Bronchial epithelial cell (primary cell): ENCODE results near the gene MLF2. TPM values are rescaled to one million over a fixed set of nuclear protein-coding genes. Genes with fewer than 3 reads are reported as not detected.

Experiments
- DNase-seq: peaks from one replicate; pipeline ENCODE4 v3.0.0-alpha.2; 2010; ENCODE audit warnings: low read depth
- FAIRE-seq: peaks from 2 replicates; lab custom pipeline; 2011; peaks lifted over from hg19 to GRCh38; lab: Jason Lieb, UNC
- H3K27me3 ChIP-seq: 2 replicates; pipeline ENCODE4 v1.5.1; 2011; ENCODE audit warnings: low read length; ENCODE audit not compliant: control insufficient read depth, insufficient read depth
- H3K36me3 ChIP-seq: 2 replicates; pipeline ENCODE4 v1.5.1; 2011; ENCODE audit warnings: low read length; ENCODE audit not compliant: control insufficient read depth, insufficient read depth
- H3K4me3 ChIP-seq: 2 replicates; pipeline ENCODE4 v1.5.1; 2011; ENCODE audit warnings: mild to moderate bottlenecking, low read depth, low read length, control low read depth
- total RNA-seq: library from RNA; depleted of rRNA; stranded (reverse); fragments of >200 nt; gene quantifications from 2 replicates; pipeline ENCODE4 v1.2.1, GENCODE V29; 2014
- TF ChIP-seq, protein P1 (sequence below): IDR thresholded peaks from 2 replicates; pipeline ENCODE4 v1.5.1; 2011; ENCODE audit warnings: mild to moderate bottlenecking, moderate library complexity, low read length, control low read depth, inconsistent platforms; ENCODE audit not compliant: insufficient read depth, severe bottlenecking

Gene MLF2
- total RNA-seq, 1 donor from 2014 or later, result 136 TPM

DNA sequence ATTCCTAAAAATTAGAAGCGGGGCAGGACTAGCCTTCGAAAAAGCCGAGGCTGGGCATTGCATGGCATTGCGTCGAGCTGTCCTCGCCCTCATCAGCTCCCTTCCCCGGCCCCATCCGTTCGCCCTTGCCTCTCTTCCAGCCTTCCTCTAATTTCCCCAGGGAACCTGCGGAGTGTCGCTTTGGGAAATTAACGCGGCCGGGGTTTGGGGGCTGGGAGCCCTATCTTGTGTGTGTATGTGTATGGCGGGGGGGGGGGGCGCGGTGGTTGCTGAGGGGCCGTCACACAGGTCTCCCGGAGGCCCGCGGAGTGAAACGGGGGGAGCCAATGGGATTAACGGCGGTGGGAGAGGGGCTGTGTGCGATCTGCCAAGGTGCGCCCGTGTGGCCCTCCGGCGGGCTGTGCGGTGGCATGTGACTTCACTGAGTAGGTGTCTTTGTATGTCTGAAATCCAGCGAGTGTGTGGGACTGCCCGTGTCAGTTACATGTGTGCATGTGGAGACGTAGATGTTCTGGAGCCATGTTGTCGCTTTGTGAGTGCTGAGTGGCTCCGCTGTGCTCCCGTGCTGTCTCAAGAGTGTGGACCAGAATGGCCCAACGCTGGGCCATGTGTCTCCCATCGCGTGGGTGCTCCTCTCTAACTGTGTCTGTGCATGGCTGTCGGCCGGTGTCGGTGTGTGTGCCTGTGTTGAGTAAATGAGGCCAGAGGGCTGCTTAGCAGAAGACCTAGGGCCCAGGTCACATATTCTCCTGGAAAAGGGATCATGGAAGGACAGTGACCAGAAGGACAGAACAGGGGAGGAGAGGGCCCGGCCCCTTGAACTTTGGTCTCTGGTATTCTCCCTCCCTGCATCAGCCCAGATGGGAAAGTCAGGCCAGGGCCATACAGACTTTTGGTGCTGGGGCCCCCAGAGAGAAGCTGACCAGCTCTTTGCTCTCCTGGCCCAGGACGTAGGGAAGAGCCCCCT is 14.7 kb upstream of the MLF2 start:
- TF ChIP-seq, protein P1, sequence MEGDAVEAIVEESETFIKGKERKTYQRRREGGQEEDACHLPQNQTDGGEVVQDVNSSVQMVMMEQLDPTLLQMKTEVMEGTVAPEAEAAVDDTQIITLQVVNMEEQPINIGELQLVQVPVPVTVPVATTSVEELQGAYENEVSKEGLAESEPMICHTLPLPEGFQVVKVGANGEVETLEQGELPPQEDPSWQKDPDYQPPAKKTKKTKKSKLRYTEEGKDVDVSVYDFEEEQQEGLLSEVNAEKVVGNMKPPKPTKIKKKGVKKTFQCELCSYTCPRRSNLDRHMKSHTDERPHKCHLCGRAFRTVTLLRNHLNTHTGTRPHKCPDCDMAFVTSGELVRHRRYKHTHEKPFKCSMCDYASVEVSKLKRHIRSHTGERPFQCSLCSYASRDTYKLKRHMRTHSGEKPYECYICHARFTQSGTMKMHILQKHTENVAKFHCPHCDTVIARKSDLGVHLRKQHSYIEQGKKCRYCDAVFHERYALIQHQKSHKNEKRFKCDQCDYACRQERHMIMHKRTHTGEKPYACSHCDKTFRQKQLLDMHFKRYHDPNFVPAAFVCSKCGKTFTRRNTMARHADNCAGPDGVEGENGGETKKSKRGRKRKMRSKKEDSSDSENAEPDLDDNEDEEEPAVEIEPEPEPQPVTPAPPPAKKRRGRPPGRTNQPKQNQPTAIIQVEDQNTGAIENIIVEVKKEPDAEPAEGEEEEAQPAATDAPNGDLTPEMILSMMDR, result no peak
- no peak for DNase-seq
- H3K4me3 ChIP-seq, result peak overlapping the region; percentile 73
- H3K27me3 ChIP-seq, result no peaks in the 10 kb centered on the region
- H3K36me3 ChIP-seq, result peaks cover 7% of the 10 kb centered on the region
- FAIRE-seq, result no peak

GRCh38 chr12:6766651-6767349 is 13.9 kb upstream of the MLF2 start:
- peaks cover 7% of the 10 kb centered on the region for H3K36me3 ChIP-seq
- TF ChIP-seq, protein P1, result peak; percentile 69
- no peak for DNase-seq
- FAIRE-seq, result no peak
- H3K4me3 ChIP-seq, result peak overlapping the region; percentile 73
- H3K27me3 ChIP-seq, result no peaks in the 10 kb centered on the region

GRCh38 chr12:6765634-6766581 is 13.0 kb upstream of the MLF2 start, which contains the start of gene PTMS:
Gene PTMS, plus strand, starts transcription at chr12:6766363. Its CDS starts 343 bp downstream, at chr12:6766706.
- FAIRE-seq (no peak), DNase-seq (peak; percentile 85)
- TF ChIP-seq, protein P1, result no peak
- no peaks in the 10 kb centered on the region for H3K27me3 ChIP-seq
- peak within 1 kb of the TSS; percentile 73 for H3K4me3 ChIP-seq
- H3K36me3 ChIP-seq, result peaks cover 7% of the 10 kb centered on the region

DNA sequence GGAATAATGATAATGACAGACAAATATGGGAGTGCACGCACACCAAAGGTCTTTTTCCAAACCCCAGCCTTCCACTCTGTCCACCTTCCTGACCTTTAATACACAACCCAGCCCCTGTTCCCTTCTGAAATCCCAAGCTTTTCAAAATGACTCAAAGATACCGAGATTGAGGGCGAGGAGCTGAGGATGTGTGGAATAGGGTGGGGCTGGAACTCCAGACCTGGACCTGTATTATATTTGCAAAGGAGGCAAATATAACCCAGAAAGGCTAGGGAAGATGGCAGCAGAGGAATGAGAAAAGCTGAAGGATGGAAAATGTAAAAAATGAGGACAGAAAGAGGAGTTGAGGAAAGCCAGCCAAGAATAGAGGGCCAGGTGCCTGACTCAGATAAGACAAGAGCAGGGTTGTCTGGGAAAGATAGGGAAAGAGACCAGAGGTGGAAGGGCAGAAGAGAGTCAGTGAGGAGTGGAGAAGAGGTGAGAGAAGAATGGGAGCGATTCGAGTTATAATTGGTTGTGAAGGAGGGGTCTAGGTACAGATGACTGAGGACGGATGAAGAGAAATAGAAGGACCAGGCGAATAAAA is 12.2 kb upstream of the MLF2 start:
- TF ChIP-seq, protein P1, result no peak
- peaks cover 4% of the 10 kb centered on the region for H3K36me3 ChIP-seq
- H3K27me3 ChIP-seq, result no peaks in the 10 kb centered on the region
- FAIRE-seq (no peak), DNase-seq (no peak)
- H3K4me3 ChIP-seq, result peak overlapping the region; percentile 73
